VCaP (cell line): Measurements from ENCODE around the gene CLCN4.

Source experiments
- H3K27ac ChIP-seq: fragments of 450-650 bp; 2 replicates; pipeline ENCODE4 v1.5.1; 2017
- CTCF ChIP-seq: fragments of 450-650 bp; conservative IDR thresholded peaks from 2 replicates; pipeline ENCODE4 v1.5.1; 2017; ENCODE audit warnings: mild to moderate bottlenecking, moderate library complexity

The CLCN4 gene

GRCh38 chrX:10239611-10240064 lies 82.9 kb downstream of the CLCN4 start:
- TF ChIP-seq CTCF, result no peak
- H3K27ac ChIP-seq, result no peak overlapping the region

DNA sequence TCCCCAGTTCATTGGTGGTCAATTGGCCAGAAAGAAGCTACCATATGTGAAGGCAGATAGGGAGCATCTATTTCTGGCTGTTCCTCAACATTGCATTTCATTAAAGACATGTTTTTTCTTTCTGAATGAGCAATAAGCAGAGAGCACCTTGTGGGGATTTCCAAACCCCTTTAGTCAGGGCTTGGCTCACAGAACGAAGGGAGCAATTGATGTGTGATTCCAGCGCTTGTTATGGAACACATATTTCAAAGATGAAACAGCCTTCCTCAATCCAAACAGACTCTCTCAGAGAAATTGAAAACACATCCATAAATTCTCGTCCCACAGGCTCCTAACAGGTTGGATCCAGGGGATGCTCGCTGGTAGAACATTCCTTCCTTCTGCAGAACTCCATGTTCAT lies 84.1 kb downstream of the CLCN4 start:
- H3K27ac ChIP-seq, result no peak overlapping the region
- TF ChIP-seq CTCF, result no peak

DNA sequence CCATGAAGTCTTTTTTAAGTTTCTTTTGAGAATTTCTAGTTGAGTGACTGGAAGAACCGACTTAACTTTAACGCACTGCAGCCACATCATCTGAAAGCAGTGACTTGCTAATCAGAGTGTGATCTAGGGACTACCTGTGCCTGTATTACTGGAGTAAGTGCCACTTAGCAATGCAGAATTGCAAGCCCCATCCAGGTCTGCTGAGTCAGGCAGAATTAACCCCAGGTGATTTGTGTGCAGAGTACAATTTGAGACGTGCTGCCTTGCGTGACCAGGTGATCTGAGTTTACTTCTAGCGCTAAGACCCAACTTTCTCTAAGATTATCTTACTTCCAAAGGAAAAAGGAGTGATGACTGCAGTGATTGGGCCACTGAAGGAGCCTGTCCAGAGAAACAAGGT lies 85.3 kb downstream of the CLCN4 start:
- no peak overlapping the region for H3K27ac ChIP-seq
- no peak for TF ChIP-seq CTCF

GRCh38 chrX:10243106-10243505 lies 86.3 kb downstream of the CLCN4 start:
- TF ChIP-seq CTCF, result no peak

DNA sequence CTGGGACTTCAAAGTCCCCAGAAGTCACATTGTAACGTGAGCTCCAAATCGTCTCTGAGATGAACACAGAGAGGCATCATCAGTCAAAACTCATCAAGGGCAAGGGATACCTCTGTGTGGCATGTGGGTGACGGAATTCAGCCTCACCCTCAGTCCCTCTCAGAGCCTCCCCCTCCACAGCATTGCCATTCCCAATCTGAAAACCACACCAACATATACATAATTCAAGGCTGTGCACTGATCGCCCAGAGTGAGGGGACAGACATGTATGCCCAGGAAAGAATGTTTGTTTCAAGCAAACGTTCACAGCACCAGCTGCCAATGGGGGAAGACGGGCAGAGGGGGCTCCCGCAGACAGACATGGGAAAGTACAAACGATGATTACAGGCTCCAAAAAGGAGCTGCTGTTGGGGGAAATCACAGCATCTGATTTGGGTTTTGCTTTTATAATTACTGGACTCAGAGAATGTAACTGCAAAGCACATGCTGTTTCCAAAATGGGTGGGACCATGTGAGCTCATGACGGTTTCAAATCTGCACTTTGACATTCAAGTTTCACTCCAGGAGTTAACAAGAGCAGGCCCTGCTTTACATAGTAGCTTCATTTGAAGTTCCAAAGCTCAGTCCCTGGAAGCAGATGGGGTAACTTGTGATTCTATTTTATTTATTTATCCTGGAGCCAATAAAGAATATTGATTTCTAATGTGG lies 88.3 kb downstream of the CLCN4 start:
- H3K27ac ChIP-seq, result no peak overlapping the region
- TF ChIP-seq CTCF, result no peak

More at GRCh38 chrX:10243106-10243505, 86.3 kb downstream of the CLCN4 start:
- H3K27ac ChIP-seq, result no peak overlapping the region

DNA sequence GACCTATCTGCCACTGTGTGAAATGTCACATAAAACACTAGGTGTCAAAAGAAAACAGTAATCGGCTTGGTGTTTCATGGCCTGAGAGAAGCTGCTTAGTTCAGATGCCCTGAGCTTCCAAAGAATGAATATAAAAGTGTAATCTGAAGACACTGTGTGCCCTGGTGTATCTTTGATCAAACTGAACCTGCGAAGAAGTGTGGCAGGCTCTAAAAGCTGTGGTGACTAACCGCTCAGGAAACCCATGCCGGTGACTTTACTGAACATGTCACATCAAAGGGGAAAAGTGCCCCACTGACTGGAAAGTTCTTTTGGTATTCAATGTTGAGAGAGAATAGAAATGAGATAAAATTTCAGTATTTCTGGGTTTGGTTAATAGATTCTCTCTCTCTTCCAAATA lies 89.1 kb downstream of the CLCN4 start:
- TF ChIP-seq CTCF, result no peak
- no peak overlapping the region for H3K27ac ChIP-seq

DNA sequence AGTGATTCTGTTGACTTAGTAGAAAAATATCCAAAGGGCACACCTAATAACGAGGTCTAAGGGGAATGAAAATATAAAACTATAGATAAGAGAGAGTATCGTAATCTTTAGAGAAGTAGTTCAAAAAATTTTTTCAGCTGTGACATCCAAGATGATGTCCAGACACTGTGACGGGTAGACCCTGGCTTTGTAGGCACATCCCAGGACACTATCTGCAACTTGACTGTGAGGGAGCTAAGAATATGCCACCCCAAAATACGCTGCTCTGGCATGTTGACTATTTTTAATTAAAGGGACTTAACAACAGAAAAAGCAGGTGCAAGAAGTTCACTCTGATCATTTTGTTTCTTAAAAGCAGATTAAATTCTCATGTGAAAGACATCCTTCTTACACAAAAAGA lies 89.5 kb downstream of the CLCN4 start:
- TF ChIP-seq CTCF, result no peak
- H3K27ac ChIP-seq, result no peak overlapping the region
